ENCODE measurements around the gene OXSM. TPM values are rescaled to one million over a fixed set of nuclear protein-coding genes. Genes with fewer than 3 reads are reported as not detected.
A peak's percentile ranks its signal among the peaks of the same experiment; 100 is the strongest.

OXSM gene
- total RNA-seq, 1 experiment from 2014 or later = 21.4 TPM

GRCh38 chr3:25789209-25789595 lies 688 bp upstream of the OXSM start:
- no peaks in the 10 kb centered on the region for H3K9me3 ChIP-seq (ENCODE audit: low read length)
- intact Hi-C loops (cut with micrococcal nuclease) = no loop called here
- no peak for ATAC-seq
- peaks cover 38% of the 10 kb centered on the region for H3K79me2 ChIP-seq (ENCODE audit: low read length)
- peak overlapping the region; percentile 79 for H3K9ac ChIP-seq (ENCODE audit: low read length)
- no peaks in the 10 kb centered on the region for H4K20me1 ChIP-seq (ENCODE audit: low read length)
- ChIA-PET POLR2A (ENCODE audit: unreplicated experiment) (interaction anchor here (0.6 kb wide), 1 partner anchor 12 kb away, joined by 3 read pairs; no protein-coding TSS in a partner anchor), CTCF (no interaction called here)
- peak overlapping the region; percentile 93 for H3K4me2 ChIP-seq (ENCODE audit: low read length)
- no peaks in the 10 kb centered on the region for H3K36me3 ChIP-seq (ENCODE audit: low read depth, low read length)
- no peak for DNase-seq
- no peaks in the 10 kb centered on the region for H3K27me3 ChIP-seq (ENCODE audit: low read length)
- no peaks in the 10 kb centered on the region for H3K9me2 ChIP-seq (replicated peaks; ENCODE audit: low read length)
- peak overlapping the region; percentile 94 for H2AFZ ChIP-seq (ENCODE audit: low read length)
- BruUV-seq (replicated peaks) = TSS peak; percentile 81
- no peaks in the 10 kb centered on the region for H3F3A ChIP-seq (ENCODE audit: low read length, unreplicated experiment)
- TF ChIP-seq EZH2phosphoT487 (IDR thresholded peaks at IDR 0.05; ENCODE audit: borderline replicate concordance, low read length) (no peak), EZH2 (IDR thresholded peaks at IDR 0.05; ENCODE audit: low read length, unreplicated experiment) (no peak), CTCF (conservative IDR thresholded peaks at IDR 0.05; ENCODE audit: low read depth, low read length) (no peak)
- peak overlapping the region; percentile 44 for H3K27ac ChIP-seq (ENCODE audit: low read length)
- peaks cover 36% of the 10 kb centered on the region for H3K4me1 ChIP-seq (ENCODE audit: insufficient read depth, low read length)
- peak overlapping the region; percentile 86 for H3K4me3 ChIP-seq (ENCODE audit: low read length)

GRCh38 chr3:25801786-25802185 lies 11.9 kb downstream of the OXSM start:
- intact Hi-C loops (cut with micrococcal nuclease) = no loop called here
- Histone ChIP-seq H3K36me3 (ENCODE audit: low read depth, low read length) (no peaks in the 10 kb centered on the region), H3K9me3 (ENCODE audit: low read length) (no peaks in the 10 kb centered on the region), H3K4me1 (ENCODE audit: insufficient read depth, low read length) (no peaks in the 10 kb centered on the region), H3K79me2 (ENCODE audit: low read length) (no peaks in the 10 kb centered on the region), H3K4me3 (ENCODE audit: low read length) (no peak overlapping the region), H3K9ac (ENCODE audit: low read length) (no peak overlapping the region), H3K27me3 (ENCODE audit: low read length) (no peaks in the 10 kb centered on the region), H4K20me1 (ENCODE audit: low read length) (no peaks in the 10 kb centered on the region), H3F3A (ENCODE audit: low read length, unreplicated experiment) (no peaks in the 10 kb centered on the region), H2AFZ (ENCODE audit: low read length) (no peak overlapping the region), H3K4me2 (ENCODE audit: low read length) (no peak overlapping the region), H3K9me2 (replicated peaks; ENCODE audit: low read length) (no peaks in the 10 kb centered on the region), H3K27ac (ENCODE audit: low read length) (no peak overlapping the region)
- ChIA-PET CTCF (no interaction called here), POLR2A (ENCODE audit: unreplicated experiment) (no interaction called here)
- ATAC-seq (no peak), DNase-seq (no peak)
- BruUV-seq (replicated peaks) = no TSS peak
- no peak for TF ChIP-seq EZH2 (IDR thresholded peaks at IDR 0.05; ENCODE audit: low read length, unreplicated experiment)
- no peak for TF ChIP-seq CTCF (conservative IDR thresholded peaks at IDR 0.05; ENCODE audit: low read depth, low read length)
- TF ChIP-seq EZH2phosphoT487 (IDR thresholded peaks at IDR 0.05; ENCODE audit: borderline replicate concordance, low read length) = no peak

- intact Hi-C loops (cut with micrococcal nuclease) = no loop called here
- Histone ChIP-seq H4K20me1 (ENCODE audit: low read length) (no peaks in the 10 kb centered on the region), H3K4me3 (ENCODE audit: low read length) (no peak overlapping the region), H3K4me1 (ENCODE audit: insufficient read depth, low read length) (no peaks in the 10 kb centered on the region), H3K4me2 (ENCODE audit: low read length) (no peak overlapping the region), H3K27me3 (ENCODE audit: low read length) (no peaks in the 10 kb centered on the region), H3K36me3 (ENCODE audit: low read depth, low read length) (no peaks in the 10 kb centered on the region), H3K79me2 (ENCODE audit: low read length) (no peaks in the 10 kb centered on the region), H3F3A (ENCODE audit: low read length, unreplicated experiment) (no peaks in the 10 kb centered on the region), H3K9me2 (replicated peaks; ENCODE audit: low read length) (no peaks in the 10 kb centered on the region), H3K9me3 (ENCODE audit: low read length) (no peaks in the 10 kb centered on the region), H2AFZ (ENCODE audit: low read length) (no peak overlapping the region), H3K9ac (ENCODE audit: low read length) (no peak overlapping the region), H3K27ac (ENCODE audit: low read length) (no peak overlapping the region)
- BruUV-seq (replicated peaks) = no TSS peak
- no peak for TF ChIP-seq EZH2phosphoT487 (IDR thresholded peaks at IDR 0.05; ENCODE audit: borderline replicate concordance, low read length)
- TF ChIP-seq CTCF (conservative IDR thresholded peaks at IDR 0.05; ENCODE audit: low read depth, low read length) = no peak
- no peak for TF ChIP-seq EZH2 (IDR thresholded peaks at IDR 0.05; ENCODE audit: low read length, unreplicated experiment)
- DNase-seq (no peak), ATAC-seq (no peak)
- ChIA-PET CTCF (no interaction called here), POLR2A (ENCODE audit: unreplicated experiment) (no interaction called here)
Observed at GRCh38 chr3:25803833-25804232, 13.9 kb downstream of the OXSM start.

Data from PC-3 (cell line).